ENCODE measurements around the gene UCHL1.
"Not testable (repeated sequence)": the region's sequence is repeated elsewhere in the genome, so short reads cannot be mapped to it uniquely, and the experiment has no call there.

GRCh38 chr4:41275931-41276330 is 19.2 kb downstream of the UCHL1 start:
- TF ChIP-seq, protein P1, sequence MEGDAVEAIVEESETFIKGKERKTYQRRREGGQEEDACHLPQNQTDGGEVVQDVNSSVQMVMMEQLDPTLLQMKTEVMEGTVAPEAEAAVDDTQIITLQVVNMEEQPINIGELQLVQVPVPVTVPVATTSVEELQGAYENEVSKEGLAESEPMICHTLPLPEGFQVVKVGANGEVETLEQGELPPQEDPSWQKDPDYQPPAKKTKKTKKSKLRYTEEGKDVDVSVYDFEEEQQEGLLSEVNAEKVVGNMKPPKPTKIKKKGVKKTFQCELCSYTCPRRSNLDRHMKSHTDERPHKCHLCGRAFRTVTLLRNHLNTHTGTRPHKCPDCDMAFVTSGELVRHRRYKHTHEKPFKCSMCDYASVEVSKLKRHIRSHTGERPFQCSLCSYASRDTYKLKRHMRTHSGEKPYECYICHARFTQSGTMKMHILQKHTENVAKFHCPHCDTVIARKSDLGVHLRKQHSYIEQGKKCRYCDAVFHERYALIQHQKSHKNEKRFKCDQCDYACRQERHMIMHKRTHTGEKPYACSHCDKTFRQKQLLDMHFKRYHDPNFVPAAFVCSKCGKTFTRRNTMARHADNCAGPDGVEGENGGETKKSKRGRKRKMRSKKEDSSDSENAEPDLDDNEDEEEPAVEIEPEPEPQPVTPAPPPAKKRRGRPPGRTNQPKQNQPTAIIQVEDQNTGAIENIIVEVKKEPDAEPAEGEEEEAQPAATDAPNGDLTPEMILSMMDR (IDR thresholded peaks at IDR 0.05), result not testable (repeated sequence)
- TF ChIP-seq POLR2A (IDR thresholded peaks at IDR 0.05), result not testable (repeated sequence)
